ENCODE data around the gene SUCLA2.
"Not testable (repeated sequence)": the region's sequence is repeated elsewhere in the genome, so short reads cannot be mapped to it uniquely, and the experiment has no call there.

Gene SUCLA2

DNA sequence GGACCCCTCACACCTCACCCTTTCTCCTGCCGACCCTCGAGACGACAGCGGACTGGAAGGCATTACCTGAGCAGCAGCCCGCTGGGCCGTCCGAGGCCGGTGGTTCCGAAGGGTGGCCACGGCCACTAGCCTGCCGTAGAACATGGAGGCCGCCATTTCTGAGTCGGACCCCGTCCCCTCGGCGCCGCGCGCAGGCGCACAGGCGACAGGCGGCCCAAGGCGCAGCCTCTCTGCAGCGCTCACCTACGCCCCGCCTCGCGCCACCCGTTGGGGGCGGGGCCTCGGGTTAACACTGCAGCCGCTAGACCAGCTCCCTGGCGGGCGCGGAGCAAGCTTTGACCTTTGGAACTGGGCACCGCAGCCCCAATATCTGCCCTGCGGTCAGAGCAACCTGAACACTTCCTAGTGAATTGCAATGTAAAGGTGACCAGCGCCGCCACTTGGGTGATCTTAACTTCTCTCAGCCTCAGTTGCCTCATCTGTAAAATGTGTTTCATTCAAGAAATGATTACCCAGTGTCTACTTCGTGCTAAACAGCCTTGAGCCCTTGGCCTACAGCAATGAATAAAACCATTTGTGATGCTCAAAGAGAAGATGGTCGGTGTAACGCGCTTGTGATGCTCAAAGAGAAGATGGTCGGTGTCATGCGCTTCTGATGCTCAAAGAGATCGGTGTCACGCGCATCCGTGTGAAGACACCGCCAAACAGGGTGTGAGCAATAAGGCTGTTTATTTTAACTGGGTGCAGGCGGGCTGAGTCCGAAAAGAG lies at the start of gene SUCLA2:
TSS of gene SUCLA2 (minus strand) at position 160 of the 768 bp plus-strand sequence. CDS start at position 156, 4 bp downstream.
- FAIRE-seq: no peak

GRCh38 chr13:48050550-48050949 lies 49.5 kb upstream of the SUCLA2 start:
- FAIRE-seq: no peak

- peak; percentile 41 for FAIRE-seq
Measured at GRCh38 chr13:48043789-48044503, 42.9 kb upstream of the SUCLA2 start.

DNA sequence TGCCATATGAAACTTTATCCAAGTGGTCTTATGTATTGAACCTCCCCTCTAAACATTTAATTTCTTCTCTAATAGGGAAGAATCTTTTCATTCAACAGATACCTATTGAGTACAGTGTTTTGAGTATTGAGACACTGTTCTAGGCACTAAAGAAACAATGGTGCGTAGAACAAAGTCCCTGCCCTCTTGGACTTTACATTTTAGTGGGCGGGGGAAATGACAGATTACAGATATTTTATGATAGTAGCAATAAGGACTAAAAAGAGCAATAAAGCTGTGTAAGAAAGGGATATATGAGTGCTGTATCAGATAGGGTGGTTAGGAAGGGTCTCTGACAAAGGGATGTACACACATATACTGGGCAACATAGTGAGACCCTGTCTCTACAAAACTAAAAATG lies 41.8 kb upstream of the SUCLA2 start:
- FAIRE-seq: no peak

DNA sequence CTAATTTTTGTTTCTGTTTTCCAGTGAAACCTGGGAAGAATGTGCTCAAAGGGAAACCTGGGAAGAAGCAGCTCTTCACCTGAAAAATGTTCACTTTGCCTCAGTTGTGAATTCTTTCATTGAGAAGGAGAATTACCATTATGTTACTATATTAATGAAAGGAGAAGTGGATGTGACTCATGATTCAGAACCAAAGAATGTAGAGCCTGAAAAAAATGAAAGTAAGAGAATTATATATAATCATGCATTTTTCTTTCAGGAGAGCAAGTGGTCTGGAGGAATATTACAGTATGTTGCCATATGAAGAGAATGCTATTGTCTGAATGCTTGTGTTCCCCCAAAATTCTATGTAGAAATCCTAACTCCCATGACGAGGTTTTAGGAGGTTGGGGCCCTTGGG lies 39.8 kb upstream of the SUCLA2 start:
- no peak for FAIRE-seq

GRCh38 chr13:48040049-48040448 lies 39.0 kb upstream of the SUCLA2 start:
- FAIRE-seq: no peak

GRCh38 chr13:48038761-48039160 lies 37.7 kb upstream of the SUCLA2 start:
- FAIRE-seq: no peak

DNA sequence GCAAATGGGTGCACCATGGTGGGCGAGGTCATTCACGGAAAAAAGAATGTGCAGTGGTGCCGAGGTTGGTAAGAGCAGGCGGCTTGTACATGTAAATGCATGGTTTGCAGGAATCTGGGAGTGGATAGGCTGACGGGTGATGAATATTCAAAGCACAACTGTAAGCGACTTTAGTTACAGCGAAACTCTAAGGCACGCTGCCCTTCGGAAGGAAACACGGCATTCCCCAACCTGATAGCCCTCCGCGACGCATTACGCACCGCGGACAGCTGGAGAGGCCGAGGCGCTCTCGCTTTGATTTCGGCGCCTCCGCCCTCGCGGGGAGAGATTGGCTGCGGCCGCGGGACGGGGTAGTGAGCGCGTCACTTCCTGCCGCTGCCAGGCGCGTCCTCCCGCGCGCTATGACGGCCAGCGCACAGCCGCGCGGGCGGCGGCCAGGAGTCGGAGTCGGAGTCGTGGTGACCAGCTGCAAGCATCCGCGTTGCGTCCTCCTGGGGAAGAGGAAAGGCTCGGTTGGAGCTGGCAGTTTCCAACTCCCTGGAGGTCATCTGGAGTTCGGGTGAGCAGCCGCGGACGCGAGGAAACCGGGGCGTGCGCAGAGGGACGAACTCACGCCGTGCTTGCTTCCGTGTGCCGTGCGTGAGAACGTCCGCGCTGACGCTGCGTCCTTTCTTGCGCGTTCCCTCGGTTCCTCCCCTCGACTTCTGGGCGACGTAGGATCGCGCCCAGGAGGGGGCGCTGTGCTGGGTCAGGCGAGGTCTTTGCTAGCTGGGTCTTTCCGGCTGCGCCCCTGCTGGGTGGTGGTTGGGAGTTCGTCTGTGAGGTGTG lies 36.5 kb upstream of the SUCLA2 start, which contains the start of gene NUDT15:
TSS of gene NUDT15 (plus strand) at position 381 of the 828 bp plus-strand sequence. CDS start at position 402, 21 bp downstream.
- FAIRE-seq: peak; percentile 55

DNA sequence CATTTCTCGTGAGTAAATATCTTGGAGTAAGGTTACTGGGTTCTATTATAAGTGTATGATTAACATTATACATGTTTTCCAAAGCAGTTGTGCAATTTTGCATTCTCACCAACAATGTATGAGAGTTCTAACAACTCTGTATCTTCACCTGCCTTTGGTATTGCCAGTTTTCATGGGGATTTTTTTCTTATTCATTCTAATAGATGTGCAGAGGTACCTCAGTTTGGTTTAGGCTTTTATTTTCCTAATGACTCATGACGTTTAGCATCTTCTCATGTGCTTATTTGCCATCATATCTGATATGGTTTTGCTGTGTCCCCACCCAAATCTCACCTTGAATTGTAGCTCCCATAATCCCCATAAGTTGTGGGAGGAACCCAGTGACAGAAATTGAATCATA lies 28.8 kb upstream of the SUCLA2 start:
- FAIRE-seq: no peak

- FAIRE-seq: no peak
Measured at GRCh38 chr13:48028066-48028465, 27.0 kb upstream of the SUCLA2 start.

- no peak for FAIRE-seq
Measured at GRCh38 chr13:48019796-48020195, 18.7 kb upstream of the SUCLA2 start.

GRCh38 chr13:48018637-48019036 lies 17.6 kb upstream of the SUCLA2 start:
- no peak for FAIRE-seq

GRCh38 chr13:48014359-48014758 lies 13.3 kb upstream of the SUCLA2 start:
- FAIRE-seq: no peak

DNA sequence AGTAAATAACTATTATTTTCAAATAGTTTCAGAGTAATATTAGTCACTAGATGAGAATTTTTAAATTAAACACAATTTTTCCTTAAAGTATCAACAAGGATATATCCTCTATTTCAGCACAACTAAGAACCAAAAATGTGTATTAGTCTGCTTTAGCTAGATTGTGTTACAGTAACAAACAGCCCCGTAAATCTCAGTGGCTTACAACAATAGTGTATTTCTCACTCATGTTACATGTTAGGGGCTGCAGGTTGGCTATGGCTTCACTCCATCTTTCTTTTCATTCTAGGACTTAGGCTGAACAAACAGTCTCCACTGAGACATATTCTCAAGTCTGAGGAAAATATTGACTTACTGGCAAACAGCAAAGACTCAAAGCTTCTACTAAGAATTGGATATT lies 11.6 kb upstream of the SUCLA2 start:
- FAIRE-seq: no peak

DNA sequence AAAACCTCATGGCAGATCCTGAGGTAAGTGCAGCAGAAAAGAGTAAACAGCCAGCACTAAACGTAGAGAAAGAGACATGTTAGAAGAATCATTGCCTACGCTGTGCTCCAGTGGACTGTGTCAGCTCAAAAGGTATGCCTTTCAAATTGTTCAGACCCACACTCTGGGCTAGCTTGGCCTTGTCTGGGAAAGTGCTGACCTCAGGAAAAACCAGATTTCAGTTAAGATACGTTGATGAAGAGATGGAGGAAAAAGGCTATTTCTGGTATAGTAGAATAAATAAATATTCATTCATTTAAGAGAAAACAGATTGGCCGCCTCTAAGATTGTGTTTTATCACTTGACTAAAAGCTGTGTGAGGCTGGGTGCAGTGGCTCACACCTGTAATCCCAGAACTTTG lies 9.6 kb upstream of the SUCLA2 start:
- no peak for FAIRE-seq

- FAIRE-seq: no peak
Measured at GRCh38 chr13:48009284-48009683, 8.2 kb upstream of the SUCLA2 start.

DNA sequence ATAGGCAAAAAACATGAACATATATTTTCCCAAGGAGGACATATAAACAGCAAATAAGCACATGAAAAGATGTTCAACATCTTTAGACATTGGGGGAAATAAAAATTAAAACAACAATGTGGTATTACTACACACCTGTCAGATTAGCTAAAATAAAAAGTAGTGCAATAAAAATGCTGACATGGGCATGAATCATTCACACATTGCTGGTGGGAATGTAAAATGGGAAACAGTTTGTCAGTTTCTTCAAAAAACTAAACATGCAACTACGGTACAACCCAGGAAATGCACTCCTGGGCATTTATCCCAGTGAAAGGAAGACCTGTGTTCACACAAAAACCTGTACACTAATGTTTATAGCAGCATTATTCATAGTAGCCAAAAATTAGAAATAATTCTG lies 5.3 kb upstream of the SUCLA2 start:
- FAIRE-seq: no peak

DNA sequence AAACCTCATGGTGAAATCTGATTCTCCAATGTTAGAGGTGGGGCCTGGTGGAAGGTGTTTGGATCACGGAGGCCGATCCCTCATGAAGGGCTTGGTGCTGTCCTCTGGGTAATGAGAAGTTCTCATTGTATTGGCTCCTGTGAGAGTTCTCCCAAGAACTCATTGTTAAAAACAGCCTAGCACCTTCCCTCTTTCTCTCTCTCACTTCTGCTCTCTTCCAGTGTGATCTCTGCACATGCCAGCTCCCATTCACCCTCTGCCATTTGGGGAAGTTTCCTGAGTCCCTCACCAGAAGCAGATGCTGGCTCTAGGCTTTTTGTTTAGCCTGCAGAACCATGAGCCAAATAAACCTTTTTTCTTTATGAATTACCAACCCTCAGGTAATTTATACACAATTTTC lies 3.1 kb upstream of the SUCLA2 start:
- no peak for FAIRE-seq

GRCh38 chr13:48001999-48002398 lies 926 bp upstream of the SUCLA2 start:
- not testable (repeated sequence) for FAIRE-seq

- no peak for FAIRE-seq
Measured at GRCh38 chr13:48000559-48001113, 437 bp downstream of the SUCLA2 start.

DNA sequence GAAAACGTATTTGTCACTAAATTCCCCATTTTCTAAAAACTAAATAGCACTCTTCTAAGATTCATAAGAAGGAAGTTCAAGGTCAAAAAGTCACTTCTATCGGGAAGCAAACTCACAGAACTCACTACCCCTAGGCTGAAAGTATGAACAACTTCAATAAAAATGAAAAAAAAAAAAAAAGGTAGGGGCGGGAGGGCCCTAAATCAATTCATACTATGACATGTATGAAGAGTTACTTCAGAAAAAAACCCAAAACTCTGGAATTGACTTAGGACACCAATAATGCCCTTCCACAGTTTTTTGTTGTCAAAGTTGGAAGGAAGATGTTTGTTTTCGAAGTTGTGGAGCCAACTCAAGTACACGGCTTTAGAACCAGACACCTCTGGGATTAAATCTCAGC lies 1.1 kb downstream of the SUCLA2 start:
- no peak for FAIRE-seq

DNA sequence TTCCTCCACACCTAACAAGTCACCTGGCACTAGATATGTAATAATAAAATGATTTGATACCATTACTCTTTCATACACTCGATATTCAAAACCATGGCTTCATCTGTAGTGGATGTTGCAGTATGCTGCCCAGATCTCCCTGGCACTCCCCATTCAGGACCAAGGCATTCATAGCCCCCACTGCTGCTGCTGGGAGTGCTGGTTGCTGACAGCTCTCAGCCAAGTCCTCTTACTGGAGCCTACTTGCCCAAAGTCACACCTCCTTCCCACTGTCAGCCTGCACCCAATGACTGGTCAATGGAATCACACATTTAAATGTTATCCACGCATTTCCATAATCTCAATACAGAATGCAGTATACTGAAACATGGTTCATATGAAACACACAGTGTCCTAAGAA lies 3.7 kb downstream of the SUCLA2 start:
- FAIRE-seq: no peak

DNA sequence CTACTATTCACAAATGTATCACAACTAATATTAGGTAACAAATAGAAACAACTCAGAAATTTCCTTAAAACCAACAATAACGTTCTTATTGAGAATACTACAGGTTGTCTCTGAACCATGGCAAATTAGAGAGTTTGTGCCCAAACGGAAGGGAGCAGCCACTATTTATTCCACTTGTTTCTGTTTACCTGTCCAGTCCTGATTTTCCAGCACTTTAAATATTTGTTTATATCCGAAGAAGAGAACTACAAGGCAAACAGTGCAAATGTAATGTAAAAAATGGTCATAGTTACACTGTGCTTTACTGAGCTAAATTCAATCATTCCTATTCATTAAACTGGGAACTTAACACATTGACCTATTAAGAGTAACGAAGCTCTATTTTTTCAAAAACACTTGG lies 9.2 kb downstream of the SUCLA2 start:
- FAIRE-seq: no peak
